ENCODE measurements around the gene MOB3A.

The MOB3A gene

GRCh38 chr19:2084993-2085720 is 11.0 kb downstream of the MOB3A start:
- peak; percentile 99 for FAIRE-seq

GRCh38 chr19:2083174-2083854 is 12.8 kb downstream of the MOB3A start:
- FAIRE-seq (peak; percentile 94), DNase-seq (ENCODE audit: insufficient read length, low spot score) (peak; percentile 74)

More at GRCh38 chr19:2084993-2085720, 11.0 kb downstream of the MOB3A start:
- peak; percentile 74 for DNase-seq (ENCODE audit: insufficient read length, low spot score)

- peak; percentile 57 for DNase-seq (ENCODE audit: insufficient read length, low spot score)
- FAIRE-seq = peak; percentile 97
Observed at GRCh38 chr19:2081873-2082810, 14.0 kb downstream of the MOB3A start.

GRCh38 chr19:2080336-2080988 is 15.7 kb downstream of the MOB3A start:
- FAIRE-seq = no peak
- DNase-seq (ENCODE audit: insufficient read length, low spot score) = no peak

- no peak for FAIRE-seq
- no peak for DNase-seq (ENCODE audit: insufficient read length, low spot score)
Observed at GRCh38 chr19:2079865-2080301, 16.2 kb downstream of the MOB3A start.

GRCh38 chr19:2079076-2079864 is 16.9 kb downstream of the MOB3A start:
- FAIRE-seq (no peak), DNase-seq (ENCODE audit: insufficient read length, low spot score) (no peak)

- FAIRE-seq (no peak), DNase-seq (ENCODE audit: insufficient read length, low spot score) (no peak)
Observed at GRCh38 chr19:2077833-2078619, 18.1 kb downstream of the MOB3A start.

- no peak for FAIRE-seq
- DNase-seq (ENCODE audit: insufficient read length, low spot score) = no peak
Observed at GRCh38 chr19:2077398-2077797, 18.7 kb downstream of the MOB3A start.

GRCh38 chr19:2076526-2076944 is 19.6 kb downstream of the MOB3A start:
- DNase-seq (ENCODE audit: insufficient read length, low spot score) = no peak
- FAIRE-seq = no peak

- no peak for FAIRE-seq
- DNase-seq (ENCODE audit: insufficient read length, low spot score) = no peak
Observed at GRCh38 chr19:2072757-2073551, 23.2 kb downstream of the MOB3A start.

GRCh38 chr19:2070986-2071673 is 25.0 kb downstream of the MOB3A start:
- no peak for FAIRE-seq
- DNase-seq (ENCODE audit: insufficient read length, low spot score) = no peak

GRCh38 chr19:2070436-2070827 is 25.7 kb downstream of the MOB3A start:
- DNase-seq (ENCODE audit: insufficient read length, low spot score) = no peak
- no peak for FAIRE-seq

GRCh38 chr19:2064788-2065524 is 31.2 kb downstream of the MOB3A start:
- no peak for DNase-seq (ENCODE audit: insufficient read length, low spot score)
- FAIRE-seq = no peak

- no peak for FAIRE-seq
Observed at GRCh38 chr19:2064395-2064787, 31.7 kb downstream of the MOB3A start.

GRCh38 chr19:2063824-2064223 is 32.3 kb downstream of the MOB3A start:
- no peak for FAIRE-seq
- no peak for DNase-seq (ENCODE audit: insufficient read length, low spot score)

More at GRCh38 chr19:2064395-2064787, 31.7 kb downstream of the MOB3A start:
- no peak for DNase-seq (ENCODE audit: insufficient read length, low spot score)

GRCh38 chr19:2062770-2063169 is 33.4 kb downstream of the MOB3A start:
- DNase-seq (ENCODE audit: insufficient read length, low spot score) = no peak
- no peak for FAIRE-seq

- FAIRE-seq = no peak
- no peak for DNase-seq (ENCODE audit: insufficient read length, low spot score)
Observed at GRCh38 chr19:2062389-2062729, 33.8 kb downstream of the MOB3A start.
